ENCODE data around the gene CEP97.

Gene CEP97

GRCh38 chr3:101709126-101709525, 15.3 kb upstream of the CEP97 start:
- DNase-seq, result no peak
- Histone ChIP-seq H2BK5ac (ENCODE audit: low read depth, low read length, poor library complexity) (no peak overlapping the region), H3K18ac (ENCODE audit: low read length) (no peak overlapping the region), H3K14ac (ENCODE audit: low read length) (no peak overlapping the region), H3K4ac (ENCODE audit: low read depth, low read length) (no peak overlapping the region), H2AFZ (ENCODE audit: insufficient read depth, low read length, poor library complexity) (no peak overlapping the region), H3K27ac (ENCODE audit: low read depth, low read length) (no peak overlapping the region), H3K4me2 (ENCODE audit: low read length) (no peak overlapping the region), H3K79me2 (ENCODE audit: control insufficient read depth, insufficient read depth, low read length, poor library complexity) (no peaks in the 10 kb centered on the region), H4K8ac (ENCODE audit: low read depth, low read length) (no peak overlapping the region), H3K79me1 (ENCODE audit: low read length) (no peaks in the 10 kb centered on the region), H3K4me3 (ENCODE audit: low read depth, low read length) (no peak overlapping the region), H2BK120ac (ENCODE audit: insufficient read depth, low read length, poor library complexity) (no peak overlapping the region), H3K9me3 (ENCODE audit: insufficient read depth, low read depth, low read length) (no peaks in the 10 kb centered on the region), H3K27me3 (ENCODE audit: insufficient read depth, low read length) (no peaks in the 10 kb centered on the region), H2AK5ac (ENCODE audit: low read length) (no peak overlapping the region), H3K9ac (ENCODE audit: low read length) (no peak overlapping the region), H3K36me3 (ENCODE audit: control insufficient read depth in 1 of 2, insufficient read depth in 2 of 2, low read length in 2 of 2) (no peaks in the 10 kb centered on the region), H2BK12ac (ENCODE audit: low read length) (no peak overlapping the region), H3K4me1 (ENCODE audit: control insufficient read depth in 1 of 2, insufficient read depth in 2 of 2, low read length in 2 of 2) (no peaks in the 10 kb centered on the region), H4K12ac (ENCODE audit: low read depth, low read length) (no peak overlapping the region), H4K91ac (ENCODE audit: low read depth, low read length) (no peak overlapping the region), H3K23ac (ENCODE audit: low read length) (no peak overlapping the region)
- whole genome bisulfite sequencing (ENCODE audit: extremely low coverage, insufficient coverage, insufficient read length), result no CpG with 5 or more reads among the region's 4 CpGs

GRCh38 chr3:101718455-101718854, 6.0 kb upstream of the CEP97 start:
- Histone ChIP-seq H3K27me3 (ENCODE audit: insufficient read depth, low read length) (no peaks in the 10 kb centered on the region), H3K4me2 (ENCODE audit: low read length) (no peak overlapping the region), H3K79me2 (ENCODE audit: control insufficient read depth, insufficient read depth, low read length, poor library complexity) (no peaks in the 10 kb centered on the region), H2AK5ac (ENCODE audit: low read length) (no peak overlapping the region), H3K23ac (ENCODE audit: low read length) (no peak overlapping the region), H3K4me3 (ENCODE audit: low read depth, low read length) (no peak overlapping the region), H2BK5ac (ENCODE audit: low read depth, low read length, poor library complexity) (no peak overlapping the region), H3K4ac (ENCODE audit: low read depth, low read length) (no peak overlapping the region), H2BK12ac (ENCODE audit: low read length) (no peak overlapping the region), H3K79me1 (ENCODE audit: low read length) (no peaks in the 10 kb centered on the region), H3K36me3 (ENCODE audit: control insufficient read depth in 1 of 2, insufficient read depth in 2 of 2, low read length in 2 of 2) (no peaks in the 10 kb centered on the region), H3K4me1 (ENCODE audit: control insufficient read depth in 1 of 2, insufficient read depth in 2 of 2, low read length in 2 of 2) (no peaks in the 10 kb centered on the region), H3K9me3 (ENCODE audit: insufficient read depth, low read depth, low read length) (no peaks in the 10 kb centered on the region), H4K12ac (ENCODE audit: low read depth, low read length) (no peak overlapping the region), H3K9ac (ENCODE audit: low read length) (no peak overlapping the region), H4K91ac (ENCODE audit: low read depth, low read length) (no peak overlapping the region), H2AFZ (ENCODE audit: insufficient read depth, low read length, poor library complexity) (no peak overlapping the region), H2BK120ac (ENCODE audit: insufficient read depth, low read length, poor library complexity) (no peak overlapping the region), H3K18ac (ENCODE audit: low read length) (no peak overlapping the region), H4K8ac (ENCODE audit: low read depth, low read length) (no peak overlapping the region), H3K27ac (ENCODE audit: low read depth, low read length) (no peak overlapping the region), H3K14ac (ENCODE audit: low read length) (no peak overlapping the region)
- no CpG with 5 or more reads among the region's 1 CpG for WGBS (ENCODE audit: extremely low coverage, insufficient coverage, insufficient read length)
- no peak for DNase-seq

- no peak overlapping the region for H3K4me3 ChIP-seq (ENCODE audit: low read depth, low read length)
- H3K4me1 ChIP-seq (ENCODE audit: control insufficient read depth in 1 of 2, insufficient read depth in 2 of 2, low read length in 2 of 2), result no peaks in the 10 kb centered on the region
- no peak overlapping the region for H2AFZ ChIP-seq (ENCODE audit: insufficient read depth, low read length, poor library complexity)
- no peak overlapping the region for H4K91ac ChIP-seq (ENCODE audit: low read depth, low read length)
- no peak overlapping the region for H3K14ac ChIP-seq (ENCODE audit: low read length)
- H3K18ac ChIP-seq (ENCODE audit: low read length), result no peak overlapping the region
- no peaks in the 10 kb centered on the region for H3K79me2 ChIP-seq (ENCODE audit: control insufficient read depth, insufficient read depth, low read length, poor library complexity)
- H3K9me3 ChIP-seq (ENCODE audit: insufficient read depth, low read depth, low read length), result no peaks in the 10 kb centered on the region
- no peak overlapping the region for H2BK120ac ChIP-seq (ENCODE audit: insufficient read depth, low read length, poor library complexity)
- H3K36me3 ChIP-seq (ENCODE audit: control insufficient read depth in 1 of 2, insufficient read depth in 2 of 2, low read length in 2 of 2), result no peaks in the 10 kb centered on the region
- H3K27ac ChIP-seq (ENCODE audit: low read depth, low read length), result no peak overlapping the region
- H3K4me2 ChIP-seq (ENCODE audit: low read length), result no peak overlapping the region
- no peak overlapping the region for H2AK5ac ChIP-seq (ENCODE audit: low read length)
- H3K4ac ChIP-seq (ENCODE audit: low read depth, low read length), result no peak overlapping the region
- no peak overlapping the region for H4K12ac ChIP-seq (ENCODE audit: low read depth, low read length)
- no CpG with 5 or more reads among the region's 3 CpGs for WGBS (ENCODE audit: extremely low coverage, insufficient coverage, insufficient read length)
- no peak overlapping the region for H4K8ac ChIP-seq (ENCODE audit: low read depth, low read length)
- no peaks in the 10 kb centered on the region for H3K27me3 ChIP-seq (ENCODE audit: insufficient read depth, low read length)
- H2BK12ac ChIP-seq (ENCODE audit: low read length), result no peak overlapping the region
- DNase-seq, result peak in 1 of 2 donors; percentile 36
- no peaks in the 10 kb centered on the region for H3K79me1 ChIP-seq (ENCODE audit: low read length)
- H3K23ac ChIP-seq (ENCODE audit: low read length), result no peak overlapping the region
- no peak overlapping the region for H2BK5ac ChIP-seq (ENCODE audit: low read depth, low read length, poor library complexity)
- H3K9ac ChIP-seq (ENCODE audit: low read length), result no peak overlapping the region
Observed at GRCh38 chr3:101719604-101720185, 4.7 kb upstream of the CEP97 start.

GRCh38 chr3:101720851-101721840, 3.3 kb upstream of the CEP97 start:
- Histone ChIP-seq H3K79me2 (ENCODE audit: control insufficient read depth, insufficient read depth, low read length, poor library complexity) (peaks cover 5% of the 10 kb centered on the region), H2BK12ac (ENCODE audit: low read length) (no peak overlapping the region), H3K4ac (ENCODE audit: low read depth, low read length) (no peak overlapping the region), H2BK120ac (ENCODE audit: insufficient read depth, low read length, poor library complexity) (no peak overlapping the region), H3K9me3 (ENCODE audit: insufficient read depth, low read depth, low read length) (no peaks in the 10 kb centered on the region), H2AFZ (ENCODE audit: insufficient read depth, low read length, poor library complexity) (no peak overlapping the region), H3K27ac (ENCODE audit: low read depth, low read length) (no peak overlapping the region), H3K4me1 (ENCODE audit: control insufficient read depth in 1 of 2, insufficient read depth in 2 of 2, low read length in 2 of 2) (no peaks in the 10 kb centered on the region), H4K8ac (ENCODE audit: low read depth, low read length) (no peak overlapping the region), H3K4me3 (ENCODE audit: low read depth, low read length) (no peak overlapping the region), H3K79me1 (ENCODE audit: low read length) (no peaks in the 10 kb centered on the region), H3K4me2 (ENCODE audit: low read length) (no peak overlapping the region), H3K23ac (ENCODE audit: low read length) (no peak overlapping the region), H3K27me3 (ENCODE audit: insufficient read depth, low read length) (no peaks in the 10 kb centered on the region), H3K9ac (ENCODE audit: low read length) (no peak overlapping the region), H2BK5ac (ENCODE audit: low read depth, low read length, poor library complexity) (no peak overlapping the region), H3K14ac (ENCODE audit: low read length) (no peak overlapping the region), H2AK5ac (ENCODE audit: low read length) (no peak overlapping the region), H3K36me3 (ENCODE audit: control insufficient read depth in 1 of 2, insufficient read depth in 2 of 2, low read length in 2 of 2) (no peaks in the 10 kb centered on the region), H4K91ac (ENCODE audit: low read depth, low read length) (no peak overlapping the region), H4K12ac (ENCODE audit: low read depth, low read length) (no peak overlapping the region), H3K18ac (ENCODE audit: low read length) (no peak overlapping the region)
- no CpG with 5 or more reads among the region's 10 CpGs for WGBS (ENCODE audit: extremely low coverage, insufficient coverage, insufficient read length)
- no peak for DNase-seq
